ENCODE results near the gene DOCK8. TPM values are rescaled to one million over a fixed set of nuclear protein-coding genes. Genes with fewer than 3 reads are reported as not detected.
A peak's percentile ranks its signal among the peaks of the same experiment; 100 is the strongest.

Gene DOCK8
- total RNA-seq, 8 experiments from 2014 or later = 0.05 to 6.1 (median 0.18) TPM

GRCh38 chr9:286071-286740 lies 71.5 kb downstream of the DOCK8 start:
- Histone ChIP-seq H3K27ac (no peak overlapping the region), H3K4me1 (replicated peaks in 1 of 2) (no peaks in the 10 kb centered on the region), H3K4me3 (no peak overlapping the region)
- ATAC-seq (replicated peaks in 6 of 8) = no peak
- in situ Hi-C loops (cut with MboI; ENCODE audit: low pct_unique_long_range_greater_than_20kb in 2 of 9, low sequenced_read_pairs in 9 of 9, unreplicated experiment in 9 of 9) = no loop called here
- WGBS, 10 experiments = 16 to 100% (median 85%) methylated on average over 2 to 12 of the region's 12 CpGs; no CpG with 5 or more reads in 1 of the 10 experiments

- Histone ChIP-seq H3K4me3 (no peak overlapping the region), H3K4me1 (replicated peaks in 1 of 2) (no peaks in the 10 kb centered on the region), H3K27ac (no peak overlapping the region)
- 0 to 71% (median 42%) methylated on average over 1 to 4 of the region's 4 CpGs; no CpG with 5 or more reads in 1 of the 10 experiments for WGBS, 10 experiments
- no peak for ATAC-seq (replicated peaks in 6 of 8)
- in situ Hi-C loops (cut with MboI; ENCODE audit: low pct_unique_long_range_greater_than_20kb in 2 of 9, low sequenced_read_pairs in 9 of 9, unreplicated experiment in 9 of 9) = no loop called here
These were observed 74.5 kb downstream of the DOCK8 start for GRCh38 chr9:289121-289520.

GRCh38 chr9:292915-293314 lies 78.2 kb downstream of the DOCK8 start:
- ATAC-seq (replicated peaks in 6 of 8) = no peak
- H3K4me1 ChIP-seq (replicated peaks in 1 of 2) = no peaks in the 10 kb centered on the region
- in situ Hi-C loops (cut with MboI; ENCODE audit: low pct_unique_long_range_greater_than_20kb in 2 of 9, low sequenced_read_pairs in 9 of 9, unreplicated experiment in 9 of 9) = no loop called here
- 0 to 100% (median 56%) methylated on average over 1 of the region's 1 CpG; no CpG with 5 or more reads in 4 of the 10 experiments for WGBS, 10 experiments
- H3K27ac ChIP-seq = no peak overlapping the region
- no peak overlapping the region for H3K4me3 ChIP-seq

- Histone ChIP-seq H3K27ac (no peak overlapping the region), H3K4me1 (replicated peaks in 1 of 2) (no peaks in the 10 kb centered on the region), H3K4me3 (no peak overlapping the region)
- no peak for ATAC-seq (replicated peaks in 6 of 8)
- in situ Hi-C loops (cut with MboI; ENCODE audit: low pct_unique_long_range_greater_than_20kb in 2 of 9, low sequenced_read_pairs in 9 of 9, unreplicated experiment in 9 of 9) = no loop called here
These were observed 80.9 kb downstream of the DOCK8 start for GRCh38 chr9:295576-295975.

- no peaks in the 10 kb centered on the region for H3K4me1 ChIP-seq (replicated peaks in 1 of 2)
- H3K4me3 ChIP-seq = no peak overlapping the region
- 0 to 100% (median 83%) methylated on average over 1 to 3 of the region's 3 CpGs; no CpG with 5 or more reads in 2 of the 10 experiments for WGBS, 10 experiments
- in situ Hi-C loops (cut with MboI; ENCODE audit: low pct_unique_long_range_greater_than_20kb in 2 of 9, low sequenced_read_pairs in 9 of 9, unreplicated experiment in 9 of 9) = no loop called here
- ATAC-seq (replicated peaks in 6 of 8) = no peak
- no peak overlapping the region for H3K27ac ChIP-seq
These were observed 81.7 kb downstream of the DOCK8 start for GRCh38 chr9:296411-296810.

- Histone ChIP-seq H3K4me1 (replicated peaks in 1 of 2) (no peaks in the 10 kb centered on the region), H3K27ac (no peak overlapping the region), H3K4me3 (no peak overlapping the region)
- in situ Hi-C loops (cut with MboI; ENCODE audit: low pct_unique_long_range_greater_than_20kb in 2 of 9, low sequenced_read_pairs in 9 of 9, unreplicated experiment in 9 of 9) = no loop called here
- WGBS, 10 experiments = 6 to 86% (median 42%) methylated on average over 1 to 5 of the region's 6 CpGs; no CpG with 5 or more reads in 1 of the 10 experiments
- ATAC-seq (replicated peaks in 6 of 8) = no peak
These were observed 82.7 kb downstream of the DOCK8 start for GRCh38 chr9:297104-297972.

GRCh38 chr9:303502-303901 lies 88.8 kb downstream of the DOCK8 start:
- H3K4me1 ChIP-seq (replicated peaks in 1 of 2) = no peaks in the 10 kb centered on the region
- no peak overlapping the region for H3K27ac ChIP-seq
- WGBS, 10 experiments = 2 to 95% (median 81%) methylated on average over 1 to 5 of the region's 5 CpGs
- no peak for ATAC-seq (replicated peaks in 6 of 8)
- no peak overlapping the region for H3K4me3 ChIP-seq
- in situ Hi-C loops (cut with MboI; ENCODE audit: low pct_unique_long_range_greater_than_20kb in 2 of 9, low sequenced_read_pairs in 9 of 9, unreplicated experiment in 9 of 9) = no loop called here

- no peaks in the 10 kb centered on the region for H3K4me1 ChIP-seq (replicated peaks in 1 of 2)
- in situ Hi-C loops (cut with MboI; ENCODE audit: low pct_unique_long_range_greater_than_20kb in 2 of 9, low sequenced_read_pairs in 9 of 9, unreplicated experiment in 9 of 9) = no loop called here
- no peak overlapping the region for H3K27ac ChIP-seq
- no peak for ATAC-seq (replicated peaks in 6 of 8)
- H3K4me3 ChIP-seq = no peak overlapping the region
- 0 to 92% (median 71%) methylated on average over 1 to 4 of the region's 4 CpGs; no CpG with 5 or more reads in 1 of the 10 experiments for WGBS, 10 experiments
These were observed 89.4 kb downstream of the DOCK8 start for GRCh38 chr9:304106-304505.

GRCh38 chr9:304519-305185 lies 90.0 kb downstream of the DOCK8 start:
- no peaks in the 10 kb centered on the region for H3K4me1 ChIP-seq (replicated peaks in 1 of 2)
- WGBS, 10 experiments = 14 to 77% (median 66%) methylated on average over 2 to 10 of the region's 10 CpGs; no CpG with 5 or more reads in 1 of the 10 experiments
- peak in 1 of 8 experiments; percentile 35 for ATAC-seq (replicated peaks in 6 of 8)
- in situ Hi-C loops (cut with MboI; ENCODE audit: low pct_unique_long_range_greater_than_20kb in 2 of 9, low sequenced_read_pairs in 9 of 9, unreplicated experiment in 9 of 9) = no loop called here
- H3K27ac ChIP-seq = no peak overlapping the region
- H3K4me3 ChIP-seq = no peak overlapping the region

GRCh38 chr9:306907-307306 lies 92.2 kb downstream of the DOCK8 start:
- ATAC-seq (replicated peaks in 6 of 8) = peak in 3 of 8 experiments; percentile 37 to 46 (median 41)
- WGBS, 10 experiments = 10 to 100% (median 85%) methylated on average over 2 to 7 of the region's 7 CpGs; no CpG with 5 or more reads in 3 of the 10 experiments
- Histone ChIP-seq H3K4me1 (replicated peaks in 1 of 2) (no peaks in the 10 kb centered on the region), H3K27ac (no peak overlapping the region), H3K4me3 (no peak overlapping the region)
- in situ Hi-C loops (cut with MboI; ENCODE audit: low pct_unique_long_range_greater_than_20kb in 2 of 9, low sequenced_read_pairs in 9 of 9, unreplicated experiment in 9 of 9) = no loop called here

- in situ Hi-C loops (cut with MboI; ENCODE audit: low pct_unique_long_range_greater_than_20kb in 2 of 9, low sequenced_read_pairs in 9 of 9, unreplicated experiment in 9 of 9) = no loop called here
- ATAC-seq (replicated peaks in 6 of 8) = no peak
- Histone ChIP-seq H3K27ac (no peak overlapping the region), H3K4me1 (replicated peaks in 1 of 2) (no peaks in the 10 kb centered on the region), H3K4me3 (no peak overlapping the region)
- 19 to 81% (median 79%) methylated on average over 1 to 8 of the region's 14 CpGs; no CpG with 5 or more reads in 4 of the 10 experiments for WGBS, 10 experiments
These were observed 97.2 kb downstream of the DOCK8 start for GRCh38 chr9:311841-312240.

- in situ Hi-C loops (cut with MboI; ENCODE audit: low pct_unique_long_range_greater_than_20kb in 2 of 9, low sequenced_read_pairs in 9 of 9, unreplicated experiment in 9 of 9) = no loop called here
- no peak for ATAC-seq (replicated peaks in 6 of 8)
- whole genome bisulfite sequencing, 10 experiments = 3 to 93% (median 73%) methylated on average over 1 to 6 of the region's 7 CpGs
These were observed 98.1 kb downstream of the DOCK8 start for GRCh38 chr9:312596-313320.

More at GRCh38 chr9:312596-313320, 98.1 kb downstream of the DOCK8 start:
- H3K4me1 ChIP-seq (replicated peaks in 1 of 2) = no peaks in the 10 kb centered on the region
- no peak overlapping the region for H3K27ac ChIP-seq
- H3K4me3 ChIP-seq = no peak overlapping the region
